Fibroblast of skin of left biceps (primary cell): ENCODE measurements around the gene MFAP5.
"Not testable (repeated sequence)": the region's sequence is repeated elsewhere in the genome, so short reads cannot be mapped to it uniquely, and the experiment has no call there.

Source experiments
- DNase-seq, 2 experiments: peaks; one replicate each; pipeline ENCODE4 v3.0.0-alpha.2; 2013; ENCODE audit warnings: low read depth in 2 of 2

MFAP5 gene

GRCh38 chr12:8675591-8676036 is 13.0 kb upstream of the MFAP5 start:
- DNase-seq = no peak

- DNase-seq = no peak
Observed at GRCh38 chr12:8672381-8672780, 9.8 kb upstream of the MFAP5 start.

GRCh38 chr12:8668441-8668840 is 5.8 kb upstream of the MFAP5 start:
- DNase-seq = no peak

GRCh38 chr12:8667270-8667669 is 4.6 kb upstream of the MFAP5 start:
- no peak for DNase-seq

- DNase-seq = peak in 1 of 2 experiments; percentile 55
Observed at GRCh38 chr12:8665759-8666158, 3.1 kb upstream of the MFAP5 start.

GRCh38 chr12:8664228-8664913 is 1.7 kb upstream of the MFAP5 start:
- DNase-seq = no peak

GRCh38 chr12:8661751-8662150 is 875 bp downstream of the MFAP5 start:
- no peak for DNase-seq

- DNase-seq = no peak
Observed at GRCh38 chr12:8661016-8661415, 1.6 kb downstream of the MFAP5 start.

- DNase-seq = peak; percentile 89 to 90
Observed at GRCh38 chr12:8658346-8658745, 4.3 kb downstream of the MFAP5 start.

GRCh38 chr12:8655421-8655820 is 7.2 kb downstream of the MFAP5 start:
- DNase-seq = no peak

GRCh38 chr12:8648576-8649205 is 13.9 kb downstream of the MFAP5 start:
- DNase-seq = no peak

GRCh38 chr12:8647968-8648367 is 14.7 kb downstream of the MFAP5 start:
- DNase-seq = no peak

GRCh38 chr12:8644345-8645248 is 18.0 kb downstream of the MFAP5 start:
- no peak for DNase-seq

GRCh38 chr12:8642775-8643174 is 19.9 kb downstream of the MFAP5 start:
- DNase-seq = no peak

GRCh38 chr12:8639936-8640335 is 22.7 kb downstream of the MFAP5 start:
- no peak for DNase-seq

GRCh38 chr12:8638951-8639350 is 23.7 kb downstream of the MFAP5 start:
- DNase-seq = no peak

- no peak for DNase-seq
Observed at GRCh38 chr12:8637666-8638065, 25.0 kb downstream of the MFAP5 start.

- no peak for DNase-seq
Observed at GRCh38 chr12:8637244-8637643, 25.4 kb downstream of the MFAP5 start.

GRCh38 chr12:8636581-8636980 is 26.0 kb downstream of the MFAP5 start:
- DNase-seq = no peak

- DNase-seq = not testable (repeated sequence)
Observed at GRCh38 chr12:8636007-8636346, 26.6 kb downstream of the MFAP5 start.

- not testable (repeated sequence) for DNase-seq
Observed at GRCh38 chr12:8635342-8636006, 27.2 kb downstream of the MFAP5 start.

- no peak for DNase-seq
Observed at GRCh38 chr12:8630131-8630530, 32.5 kb downstream of the MFAP5 start.
